GM11168 (cell line): Measurements from ENCODE around the gene DLL1.

Source experiments
- in situ Hi-C: fragments of 300-500 bp; cut with MboI; formaldehyde crosslinking; loops from one replicate; pipeline ENCODE4 v1.12.0; 2022; ENCODE audit warnings: low sequenced_read_pairs; ENCODE audit not compliant: unreplicated experiment

Gene DLL1

GRCh38 chr6:170283212-170284081, 7.4 kb downstream of the DLL1 start:
- in situ Hi-C loops = no loop called here

- in situ Hi-C loops = no loop called here
Observed at GRCh38 chr6:170282512-170283158, 8.2 kb downstream of the DLL1 start.

- in situ Hi-C loops = no loop called here
Observed at GRCh38 chr6:170281331-170282292, 9.3 kb downstream of the DLL1 start.

- in situ Hi-C loops = no loop called here
Observed at GRCh38 chr6:170280689-170281045, 10.2 kb downstream of the DLL1 start.

- in situ Hi-C loops = no loop called here
Observed at GRCh38 chr6:170279977-170280688, 10.7 kb downstream of the DLL1 start.

DNA sequence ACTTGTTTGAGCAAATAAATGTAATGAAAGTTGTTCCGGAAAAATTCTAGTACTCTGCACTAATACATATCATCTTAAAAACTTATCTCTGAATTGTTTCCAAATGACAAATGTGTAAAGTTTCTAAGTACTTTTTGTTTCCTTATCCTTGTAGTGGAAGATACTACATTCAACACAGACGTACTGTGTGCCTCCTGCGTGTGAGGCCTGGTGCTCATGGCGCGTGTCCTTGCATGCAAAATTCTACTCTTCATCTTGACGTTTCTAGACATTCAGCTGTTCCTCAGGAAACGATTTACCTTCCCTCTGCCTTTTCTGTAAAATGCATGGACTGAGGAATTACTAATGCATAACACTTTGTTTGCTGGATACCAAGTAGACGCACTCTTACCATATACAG, 11.5 kb downstream of the DLL1 start:
- in situ Hi-C loops = no loop called here

DNA sequence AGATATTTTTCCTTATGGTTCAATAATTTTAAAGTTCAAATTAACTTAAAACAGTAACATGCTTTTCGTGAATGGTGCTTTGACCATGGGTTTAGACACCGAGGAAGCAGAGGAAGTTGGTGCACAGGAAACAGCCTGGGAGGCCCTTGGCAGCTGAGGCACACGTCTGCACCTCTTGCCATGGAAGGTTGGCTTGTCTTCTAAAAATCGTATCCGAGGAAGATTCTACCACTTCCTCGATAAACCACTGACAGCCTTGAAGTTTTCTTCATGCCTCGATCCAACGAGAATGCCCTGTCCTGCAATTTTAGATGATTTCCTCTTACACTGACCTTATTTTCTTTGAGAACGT, 12.2 kb downstream of the DLL1 start:
- in situ Hi-C loops = no loop called here

DNA sequence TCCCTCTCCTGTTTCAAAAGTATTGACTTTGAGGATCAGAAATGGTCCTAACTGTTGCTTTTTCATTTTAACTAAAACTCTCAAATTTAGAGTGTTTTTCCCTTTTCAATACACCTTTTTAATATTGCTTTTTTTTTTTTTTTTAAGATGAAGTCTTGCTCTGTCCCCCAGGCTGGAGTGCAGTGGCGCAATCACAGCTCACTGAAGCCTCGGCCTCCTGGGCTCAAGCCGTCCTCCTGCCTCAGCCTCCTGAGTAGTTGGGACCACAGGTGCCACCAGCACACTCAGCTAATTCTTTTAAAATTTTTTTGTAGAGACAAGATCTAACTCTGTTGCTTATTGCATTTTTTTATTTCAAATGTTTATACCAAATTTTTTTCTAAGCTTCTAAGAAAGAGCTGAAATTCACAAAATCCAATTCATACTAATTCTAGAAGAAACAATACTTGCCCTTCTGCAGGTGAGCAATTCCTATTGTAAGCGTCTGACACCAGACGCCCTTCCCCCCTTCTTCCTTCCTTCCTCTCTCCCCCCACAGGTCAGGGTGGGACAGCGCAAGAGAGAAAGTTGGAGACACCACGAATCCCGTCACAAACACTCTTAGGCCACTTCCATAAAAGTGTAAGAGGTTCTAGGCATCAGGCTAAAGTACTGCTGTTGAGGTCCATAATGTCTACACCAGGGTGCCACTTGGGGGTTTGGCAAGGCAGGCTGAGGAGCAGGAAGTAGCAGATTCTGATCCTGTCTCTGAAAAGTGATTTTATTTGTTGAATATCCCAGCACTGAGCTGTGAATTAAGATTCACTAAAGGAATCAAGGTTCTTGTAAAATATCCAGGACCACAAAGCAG, 12.8 kb downstream of the DLL1 start:
- in situ Hi-C loops = no loop called here

- in situ Hi-C loops = no loop called here
Observed at GRCh38 chr6:170276369-170277057, 14.4 kb downstream of the DLL1 start.

DNA sequence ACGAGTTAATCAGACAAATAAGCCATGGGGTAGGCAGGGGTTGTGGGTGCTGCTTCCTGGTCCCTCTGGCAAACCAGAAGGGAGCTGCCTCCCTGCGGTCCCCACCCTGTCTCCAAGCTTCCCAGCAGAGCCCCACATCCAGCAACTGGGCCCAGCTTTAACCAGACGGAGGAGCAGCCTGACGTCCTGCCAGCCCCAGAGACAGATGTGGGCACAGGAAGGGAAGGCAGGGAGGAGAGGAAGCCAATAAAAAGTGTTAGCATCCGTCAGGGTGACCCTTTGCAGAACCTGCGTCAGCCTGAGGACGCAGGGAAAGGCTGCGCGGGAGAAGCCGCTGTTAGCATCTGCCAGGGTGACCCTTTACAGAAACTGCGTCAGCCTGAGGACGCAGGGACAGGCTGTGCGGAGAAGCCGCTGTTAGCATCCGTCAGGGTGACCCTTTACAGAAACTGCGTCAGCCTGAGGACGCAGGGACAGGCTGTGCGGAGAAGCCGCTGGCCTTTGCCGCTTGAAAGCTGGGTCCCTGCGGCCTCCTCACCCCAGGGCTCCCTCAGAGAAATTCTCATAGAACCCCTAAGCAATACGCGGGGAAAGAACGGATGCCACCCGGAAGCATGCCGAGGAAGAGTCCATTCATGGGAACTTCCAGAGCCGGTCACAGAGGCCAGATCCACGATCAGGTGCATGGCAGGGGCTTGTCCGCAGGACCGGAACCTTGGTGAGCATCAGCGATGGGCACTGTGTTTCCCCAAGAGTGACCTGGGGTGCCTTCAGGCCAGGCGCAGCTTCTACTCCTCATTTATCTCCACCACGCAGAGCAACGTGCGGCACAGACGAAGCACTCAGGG, 15.9 kb downstream of the DLL1 start:
- in situ Hi-C loops = no loop called here

GRCh38 chr6:170273681-170274080, 17.2 kb downstream of the DLL1 start:
- in situ Hi-C loops = no loop called here

- in situ Hi-C loops = no loop called here
Observed at GRCh38 chr6:170273191-170273590, 17.7 kb downstream of the DLL1 start.

GRCh38 chr6:170272341-170273065, 18.4 kb downstream of the DLL1 start:
- in situ Hi-C loops = no loop called here

DNA sequence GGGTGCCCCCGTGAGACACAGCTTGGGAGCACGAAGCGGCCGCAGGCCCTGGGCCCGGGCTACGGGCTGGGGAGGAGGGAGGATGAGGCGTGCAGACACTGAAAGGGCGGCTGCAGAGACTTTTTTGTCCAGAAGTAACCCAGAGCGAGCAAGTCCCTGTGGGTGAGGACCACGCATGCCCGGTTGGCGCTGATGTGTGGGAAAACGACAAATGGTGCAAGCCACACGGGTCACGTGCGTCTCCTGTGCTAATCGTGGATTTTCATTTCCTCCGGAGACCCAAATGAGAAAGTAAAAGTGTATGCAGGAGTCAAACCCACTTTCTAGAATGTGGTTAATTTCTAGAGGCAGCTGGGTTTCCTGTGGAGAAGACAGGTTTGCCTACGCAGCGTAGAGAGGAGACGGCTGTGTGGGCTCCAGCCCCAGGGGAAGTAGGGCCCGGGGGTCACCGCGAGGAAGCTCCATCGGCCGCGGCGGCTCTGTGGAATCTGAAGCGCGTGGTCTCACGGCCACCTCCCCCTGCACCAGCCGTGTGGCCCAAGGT, 19.0 kb downstream of the DLL1 start:
- in situ Hi-C loops = no loop called here

DNA sequence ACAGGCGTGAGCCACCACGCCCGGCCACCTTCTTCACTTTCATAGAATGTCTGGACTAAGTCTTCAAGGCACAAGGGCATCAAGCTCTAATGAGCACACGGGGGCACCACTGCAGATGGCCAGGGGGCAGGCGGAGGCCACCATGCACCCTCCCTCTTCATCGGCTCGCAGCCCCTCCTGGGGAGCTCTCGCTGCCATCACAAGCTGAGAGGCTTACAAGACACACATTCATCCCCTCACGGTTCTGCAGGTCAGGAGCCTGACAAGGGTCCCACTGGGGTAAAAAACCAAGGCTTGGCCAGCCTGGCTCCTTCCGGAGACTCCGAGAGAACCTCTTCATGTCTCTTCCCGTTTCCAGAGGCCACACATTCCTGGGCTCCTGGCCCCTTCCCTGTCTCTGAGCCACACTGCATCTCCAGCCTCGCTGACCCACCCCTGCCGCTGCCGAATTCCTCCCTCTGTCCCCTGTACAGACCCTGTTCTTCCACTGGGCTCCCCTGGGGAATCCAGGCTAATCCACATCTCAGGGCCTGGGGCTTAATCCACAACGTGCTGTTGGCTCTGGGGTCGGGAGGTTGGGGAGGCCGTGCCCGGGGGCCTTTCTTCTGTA, 19.8 kb downstream of the DLL1 start:
- in situ Hi-C loops = no loop called here

DNA sequence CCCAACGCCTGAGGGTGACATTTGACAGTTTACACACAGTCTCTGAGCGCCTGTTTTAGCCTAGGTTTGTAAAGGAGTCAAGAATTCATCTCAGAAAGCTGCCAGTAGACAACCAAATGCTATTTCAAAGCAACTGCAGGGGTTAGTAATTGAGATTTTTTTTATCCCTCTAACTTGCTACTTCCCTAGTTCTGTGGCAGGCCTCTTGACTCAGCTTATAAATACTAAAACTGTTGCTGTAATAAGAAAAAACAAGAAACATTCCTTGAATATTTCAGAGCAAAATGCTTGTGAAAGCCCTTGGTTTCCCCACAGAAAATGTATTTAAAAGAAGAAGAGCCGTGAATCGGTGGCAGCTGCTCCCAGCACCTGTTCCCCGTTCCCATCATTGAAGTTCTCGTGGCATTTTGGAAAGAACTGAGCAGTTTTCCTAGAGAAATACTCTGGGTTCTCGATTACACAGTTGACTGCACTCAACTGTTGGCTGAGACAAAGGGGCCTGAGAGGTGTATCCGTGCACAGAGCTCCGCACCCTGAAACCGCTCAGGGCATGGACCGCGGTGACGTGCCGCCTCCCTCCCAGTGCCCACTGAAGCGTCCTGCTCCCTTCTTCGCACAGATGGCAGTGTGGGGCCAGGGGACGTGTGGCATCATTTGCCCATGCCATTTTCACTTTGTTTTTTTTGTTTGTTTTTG, 20.9 kb downstream of the DLL1 start:
- in situ Hi-C loops = no loop called here
